Activated naive CD4-positive, alpha-beta T cell treated with Interleukin-2 at 50 U/mL for 16 hours (primary cell): ENCODE measurements around the gene ALDH4A1.
A peak's percentile ranks its signal among the peaks of the same experiment; 100 is the strongest.

ENCODE experiments used
- DNase-seq: peaks from one replicate; pipeline ENCODE4 v3.0.0-alpha.2; 2020

Gene ALDH4A1

DNA sequence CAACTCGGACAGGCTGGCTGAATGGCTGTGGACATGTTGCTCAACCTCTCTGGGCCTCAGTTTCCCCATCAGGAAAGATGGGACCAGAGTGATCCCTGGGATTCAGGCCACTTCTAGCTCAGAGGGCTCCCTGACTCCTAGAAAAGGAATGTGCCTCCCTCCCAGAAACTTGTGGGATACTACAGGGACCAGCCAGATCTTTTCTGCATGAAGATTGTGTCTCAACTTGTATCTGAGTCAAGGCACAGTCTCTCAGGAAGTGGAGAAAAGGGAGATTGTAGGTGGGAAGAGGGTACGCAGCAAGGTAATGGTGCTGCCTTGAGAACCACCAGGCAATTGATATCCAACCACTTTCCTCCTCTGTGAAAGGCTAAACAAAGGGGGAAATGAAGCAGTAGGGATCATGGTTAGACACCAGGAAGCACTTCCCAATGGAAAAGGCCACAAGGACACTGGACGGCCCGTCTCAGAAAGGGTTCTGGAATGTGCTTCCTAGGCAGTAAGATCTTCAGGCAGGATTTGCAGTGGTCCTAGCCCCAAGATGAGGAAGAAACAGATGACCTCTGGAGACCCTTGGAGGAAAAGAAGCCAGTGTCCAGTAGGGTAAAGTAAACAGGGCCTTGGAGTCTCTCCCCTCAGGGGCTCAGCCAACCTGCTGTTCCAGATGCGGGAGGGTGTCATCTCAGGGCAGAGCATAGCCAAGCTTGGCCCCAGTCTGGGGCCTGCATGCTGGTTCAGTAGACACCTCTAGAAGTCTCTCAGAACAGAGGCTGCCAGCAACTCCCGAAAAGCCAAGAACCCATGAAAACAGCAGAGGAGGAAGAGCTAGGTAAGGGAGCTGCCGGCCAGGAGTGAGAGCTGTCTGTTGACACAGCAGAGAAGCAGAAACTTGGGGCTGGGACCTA is 37.3 kb upstream of the ALDH4A1 start:
- DNase-seq: no peak

DNA sequence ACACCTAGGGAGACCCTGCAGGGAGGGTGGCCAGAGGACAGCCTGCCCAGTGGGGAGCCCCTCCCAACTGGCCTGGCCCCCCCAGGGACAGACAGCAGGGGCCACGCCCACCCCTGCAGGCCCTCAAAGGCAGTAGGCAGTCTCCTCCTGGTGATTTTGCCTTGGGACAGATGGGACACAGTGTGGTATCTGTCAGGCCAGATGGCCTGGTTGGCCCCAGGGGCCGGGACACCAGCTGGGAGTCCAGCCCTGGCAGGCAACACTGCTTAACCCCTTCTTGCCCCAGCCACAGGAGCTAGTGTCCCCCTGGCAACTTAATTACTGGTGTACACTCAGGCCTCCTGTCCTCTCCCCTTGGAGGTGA is 36.3 kb upstream of the ALDH4A1 start:
- no peak for DNase-seq

DNA sequence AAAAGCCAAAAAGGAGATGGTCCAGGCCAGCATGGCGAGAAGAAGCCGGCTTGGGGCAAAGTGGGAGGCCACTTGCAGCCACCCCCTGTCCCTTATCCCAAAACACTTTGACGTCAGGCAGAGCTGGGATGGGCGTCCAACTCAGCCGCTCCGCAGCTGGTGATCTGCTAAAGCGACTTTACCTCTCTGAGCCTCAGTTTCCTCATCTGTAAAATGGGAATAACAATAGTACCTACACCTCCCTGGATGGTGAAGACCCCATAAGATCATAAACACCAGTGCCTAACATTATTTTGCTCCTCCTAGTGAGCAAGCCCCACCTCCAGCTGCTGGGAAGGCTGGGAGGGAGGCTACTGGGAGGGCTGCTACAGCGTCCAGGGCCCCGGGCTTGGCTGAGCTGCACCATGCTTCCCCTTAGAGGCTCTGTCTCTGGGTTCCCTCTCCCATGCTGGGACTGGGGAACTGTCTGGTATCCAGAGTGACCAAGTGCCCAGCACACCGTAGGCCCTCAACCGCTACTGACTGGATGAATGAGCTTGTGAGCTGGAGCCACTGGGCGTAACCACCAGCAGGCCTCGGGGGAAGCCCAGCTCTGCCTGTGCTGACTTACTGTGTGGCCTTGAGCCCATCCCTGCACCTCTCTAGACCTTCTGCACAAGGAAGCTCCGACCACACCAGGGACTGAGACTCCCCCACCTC is 35.8 kb upstream of the ALDH4A1 start:
- DNase-seq: no peak

DNA sequence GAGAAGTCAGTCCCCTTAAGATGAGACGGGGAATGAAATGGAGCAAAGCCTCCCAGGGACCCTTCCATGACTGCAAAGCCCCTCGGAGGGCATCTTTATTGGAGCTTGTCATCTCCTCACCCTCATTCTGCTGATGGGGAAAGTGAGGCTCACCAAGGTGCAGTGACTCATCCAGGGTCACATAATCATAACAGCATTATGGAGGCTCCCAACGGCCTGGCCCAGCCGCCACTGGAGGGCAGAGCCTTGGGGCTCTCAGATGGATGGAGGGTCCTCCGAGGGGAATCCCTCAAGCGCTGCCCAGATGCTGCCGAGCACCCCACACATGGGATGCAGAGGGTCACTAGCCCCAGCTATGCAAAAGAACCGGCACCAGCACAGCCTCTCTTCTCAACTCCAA is 35.2 kb upstream of the ALDH4A1 start:
- no peak for DNase-seq

DNA sequence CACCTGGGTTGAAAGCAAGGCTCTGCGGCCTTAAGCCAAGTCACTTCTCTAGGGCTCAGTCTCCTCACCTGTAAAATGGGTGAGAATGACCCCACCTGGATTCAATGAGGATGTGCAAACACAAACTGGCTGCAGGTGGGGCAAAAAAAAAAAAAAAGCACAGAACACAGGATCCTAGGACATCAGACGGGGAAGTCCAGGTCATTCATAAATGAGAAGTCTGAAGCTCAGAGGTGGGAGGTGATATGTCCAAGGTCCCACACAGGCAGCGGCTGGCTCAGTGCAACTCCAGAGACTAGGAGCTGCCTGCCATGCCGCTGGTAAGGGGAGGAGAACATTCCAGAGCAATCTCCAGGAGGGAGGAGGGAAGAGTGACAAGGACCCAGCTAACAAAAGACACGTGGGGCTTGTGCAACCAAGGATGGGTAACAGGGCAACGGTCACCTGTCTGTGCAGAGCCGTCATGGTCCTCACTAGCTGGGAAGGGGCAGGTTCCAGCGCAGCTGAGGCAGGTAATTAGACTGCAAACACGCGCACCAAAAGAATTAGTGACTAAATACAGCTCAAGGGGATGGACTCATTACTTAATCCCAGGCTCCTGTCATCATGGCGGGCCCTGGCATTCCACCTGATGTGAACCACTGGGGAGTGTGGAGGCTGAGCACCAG is 34.6 kb upstream of the ALDH4A1 start:
- no peak for DNase-seq

DNA sequence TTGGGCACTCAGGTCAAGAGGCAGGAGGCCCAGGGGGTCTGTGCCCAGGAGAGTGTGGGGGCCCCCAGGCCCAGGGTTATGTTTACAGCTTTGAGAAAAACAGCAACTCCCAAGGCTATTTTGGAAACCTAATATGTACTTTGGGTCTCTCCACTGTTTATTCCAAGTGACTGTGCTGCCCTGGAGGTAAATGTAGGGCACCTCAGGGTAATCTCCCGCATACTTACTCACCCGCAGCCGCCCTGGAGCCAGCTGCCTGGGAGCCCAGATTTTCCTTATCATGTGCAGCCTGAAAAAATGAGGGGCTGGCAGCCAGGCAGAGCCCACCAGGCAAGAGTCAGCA is 34.1 kb upstream of the ALDH4A1 start:
- DNase-seq: no peak

DNA sequence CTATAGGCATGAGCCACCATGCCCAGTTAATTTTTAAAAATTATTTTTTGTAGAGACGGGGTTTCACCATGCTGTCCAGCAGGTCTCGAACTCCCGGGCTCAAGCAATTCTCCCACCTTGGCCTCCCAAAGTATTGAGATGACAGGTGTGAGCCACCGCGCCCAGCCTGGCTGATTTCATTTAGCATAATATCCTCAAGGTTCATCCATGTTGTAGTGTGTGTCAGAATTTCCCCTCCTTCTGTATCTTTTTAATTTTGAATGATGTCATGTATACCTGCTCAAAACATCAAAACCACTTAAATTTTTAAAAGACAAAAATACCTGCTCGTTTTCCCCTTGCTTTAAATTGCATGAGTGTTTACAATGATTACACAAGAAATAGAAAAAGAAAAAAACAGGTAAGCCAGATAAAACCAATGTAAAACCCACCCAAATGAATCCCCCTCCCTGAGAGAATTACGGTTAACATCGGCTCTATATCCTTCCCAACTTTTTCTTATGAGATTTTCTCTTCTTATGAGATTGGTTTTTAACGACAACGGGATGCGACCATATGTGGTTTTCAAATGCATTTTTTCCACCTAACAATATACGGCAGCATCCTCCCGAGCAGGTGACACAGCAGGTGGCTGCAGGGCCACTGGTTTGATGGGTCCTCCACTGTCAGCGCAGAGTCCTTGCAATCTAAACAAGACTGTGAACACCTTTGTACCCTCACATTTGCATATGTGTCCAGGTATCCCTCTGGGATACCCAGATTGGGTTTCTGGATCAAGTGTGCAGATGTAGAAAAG is 32.0 kb upstream of the ALDH4A1 start:
- no peak for DNase-seq

DNA sequence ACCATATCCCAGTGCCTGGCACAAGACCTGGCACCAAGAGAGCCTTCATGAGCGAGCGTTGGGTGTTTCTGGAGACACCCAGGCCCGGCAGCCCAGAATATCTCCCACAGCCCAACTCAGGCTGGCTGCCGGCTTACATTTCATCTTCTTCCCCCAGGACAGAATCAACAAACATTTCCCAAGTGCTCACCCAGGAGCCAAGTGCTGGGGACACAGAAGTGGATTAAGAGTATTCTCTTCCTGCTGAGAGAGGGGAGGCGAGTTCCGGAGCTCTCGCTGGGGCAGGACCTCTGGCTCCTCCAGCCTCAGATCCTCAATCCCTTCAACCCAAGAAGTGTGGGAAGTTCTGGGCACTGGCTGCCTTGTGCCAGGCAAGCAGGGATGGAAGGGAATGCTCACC is 30.5 kb upstream of the ALDH4A1 start:
- no peak for DNase-seq

DNA sequence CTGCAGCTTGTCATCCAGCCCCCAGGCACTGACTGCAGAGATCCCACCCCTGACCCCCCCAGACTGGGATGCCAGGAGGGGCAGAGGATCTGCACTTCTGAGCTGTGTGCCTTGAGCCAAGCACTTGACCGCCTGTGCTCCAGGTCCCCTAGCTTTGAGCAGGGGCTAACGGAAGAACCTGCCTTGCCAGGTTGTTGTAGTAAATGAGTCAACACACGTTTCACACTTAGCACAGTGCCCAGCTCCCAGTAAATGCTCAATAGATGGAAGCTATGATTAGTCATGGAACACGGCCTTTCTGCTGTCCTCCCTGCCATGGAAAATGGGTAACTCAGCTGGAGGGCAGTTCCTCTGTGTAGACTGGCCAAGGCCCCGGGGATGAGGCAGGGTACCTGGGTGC is 30.0 kb upstream of the ALDH4A1 start:
- DNase-seq: no peak

DNA sequence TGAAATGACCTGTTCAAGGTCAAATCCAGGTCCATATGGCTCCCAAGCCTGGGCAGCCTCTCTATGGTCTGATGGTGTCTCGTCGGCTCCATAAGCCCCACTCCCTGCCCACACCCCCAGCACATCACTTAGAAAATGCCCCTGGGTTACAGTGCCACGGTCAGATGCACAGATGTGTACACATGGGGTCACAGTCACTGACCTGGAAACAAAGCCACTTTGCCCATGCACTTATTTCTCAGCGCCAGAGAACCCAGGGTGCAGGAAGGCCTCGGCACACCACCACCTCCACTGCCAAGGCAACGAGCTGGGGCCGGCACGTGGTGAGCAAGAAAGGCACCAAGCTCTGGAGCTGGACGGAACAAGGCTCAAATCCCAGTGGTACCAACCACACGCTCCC is 29.4 kb upstream of the ALDH4A1 start:
- DNase-seq: no peak

DNA sequence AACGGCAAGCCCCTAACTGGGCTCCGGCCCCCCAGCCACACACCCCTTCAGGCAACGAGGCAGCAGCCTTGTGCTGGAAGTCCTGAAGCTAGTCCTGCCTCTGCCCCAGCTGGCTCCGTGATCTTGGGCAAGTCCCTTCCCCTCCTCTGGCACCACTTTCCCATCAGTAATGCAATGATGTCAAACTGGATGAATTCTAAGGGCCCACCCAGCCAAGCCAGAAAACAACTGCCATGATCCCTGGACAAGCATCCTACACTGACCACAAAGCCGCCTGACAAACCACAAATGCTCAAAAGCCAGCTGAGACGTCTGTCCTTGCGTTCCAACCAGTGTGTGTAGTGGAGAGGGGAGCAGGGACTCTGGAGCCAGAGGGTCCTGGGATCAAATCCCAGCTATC is 27.3 kb upstream of the ALDH4A1 start:
- DNase-seq: no peak

DNA sequence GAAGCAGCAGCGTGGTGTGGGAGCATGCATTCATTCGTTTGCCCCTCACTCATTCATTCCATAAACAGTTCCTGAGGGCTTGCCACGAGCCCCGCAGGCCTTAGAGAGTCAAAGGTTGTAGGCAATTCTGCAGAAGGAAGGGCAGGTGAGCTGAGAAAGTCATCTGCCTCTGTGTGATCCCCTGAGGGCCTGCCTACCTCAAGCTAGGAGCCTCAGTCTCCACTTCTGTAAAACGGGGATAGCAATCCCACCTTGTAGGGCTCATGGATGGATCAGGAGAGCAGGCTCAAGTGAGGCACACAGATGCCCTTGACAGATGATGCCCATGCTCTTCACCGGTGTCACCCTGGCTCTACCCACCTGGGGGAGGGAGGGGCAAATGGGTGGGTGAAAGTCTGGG is 26.6 kb upstream of the ALDH4A1 start:
- no peak for DNase-seq

DNA sequence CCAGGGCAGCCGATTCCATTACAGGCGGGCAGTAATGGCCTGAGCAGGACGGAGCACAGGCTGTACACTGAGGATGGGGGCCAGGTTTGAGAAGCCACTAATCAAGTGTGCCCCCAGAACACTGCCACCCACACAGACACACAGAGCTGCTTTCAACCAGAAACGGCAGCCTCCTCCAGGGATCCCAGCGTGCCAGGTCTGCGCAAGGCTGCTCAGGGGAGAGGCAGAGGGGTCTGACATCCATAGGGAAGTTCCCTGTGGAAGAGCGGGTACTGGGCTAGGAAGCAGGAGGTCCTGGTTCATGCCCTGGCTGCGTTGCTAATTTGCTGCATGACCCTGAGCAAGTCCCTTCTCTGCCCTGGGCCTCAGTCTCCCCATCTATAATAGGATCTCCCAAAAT is 26.1 kb upstream of the ALDH4A1 start:
- DNase-seq: no peak

DNA sequence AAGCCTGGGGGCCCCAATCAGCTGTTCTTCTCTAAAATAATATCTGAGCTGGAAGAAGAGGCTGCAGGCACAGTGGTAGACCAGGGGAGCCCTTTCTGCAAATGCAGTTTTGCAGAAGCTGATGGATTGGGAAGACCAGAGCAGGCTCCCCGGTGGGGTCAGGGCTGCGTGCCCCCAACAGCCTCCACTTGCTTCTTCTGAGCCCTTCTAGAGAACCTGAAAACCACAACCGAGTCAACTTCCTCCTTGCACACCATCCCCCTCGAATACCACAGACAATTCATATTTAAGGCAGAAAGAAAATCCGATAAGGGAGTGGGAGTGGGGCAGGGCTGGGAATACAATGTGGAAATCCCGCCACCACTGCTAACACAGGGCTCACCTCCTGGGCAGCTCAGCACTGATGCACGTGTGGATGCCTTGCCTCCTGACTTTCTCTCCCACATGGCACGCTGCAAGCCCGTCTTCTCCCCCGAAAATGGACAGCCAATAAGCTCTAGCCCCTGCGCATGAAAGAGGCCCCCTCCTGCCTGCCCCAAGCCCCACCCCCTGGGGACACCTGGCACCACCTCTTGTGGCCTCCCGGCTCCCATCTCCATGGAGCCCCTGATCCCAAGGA is 25.4 kb upstream of the ALDH4A1 start:
- peak; percentile 47 for DNase-seq

DNA sequence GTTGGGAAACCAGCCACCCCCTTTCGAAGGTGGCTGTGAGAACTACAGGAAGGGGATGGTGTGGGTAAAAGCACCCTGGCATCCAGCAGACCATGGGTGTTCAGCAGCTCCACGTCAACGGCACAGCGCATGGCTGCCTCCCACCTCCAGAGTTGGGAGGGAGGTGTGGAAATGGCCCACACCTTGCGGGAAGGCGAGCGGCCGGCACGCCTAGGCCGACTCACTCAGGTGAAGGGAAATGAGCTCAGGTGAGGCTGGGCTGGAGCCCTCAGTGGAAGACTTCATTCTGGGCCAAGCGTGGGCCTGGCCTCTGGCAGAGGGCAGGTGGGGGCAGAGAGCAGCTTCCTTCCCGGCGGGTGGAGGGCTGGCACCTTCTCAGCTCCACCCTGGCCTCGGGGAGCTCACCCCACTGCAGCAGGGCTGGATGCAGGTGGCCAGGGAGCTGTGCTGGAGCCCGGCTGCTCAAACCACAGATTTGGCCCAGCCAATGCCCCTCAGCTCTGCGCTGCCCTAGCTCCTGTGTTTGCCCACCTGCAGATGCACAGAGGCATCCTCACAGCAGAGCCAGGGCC is 24.8 kb upstream of the ALDH4A1 start:
- peak; percentile 46 for DNase-seq

DNA sequence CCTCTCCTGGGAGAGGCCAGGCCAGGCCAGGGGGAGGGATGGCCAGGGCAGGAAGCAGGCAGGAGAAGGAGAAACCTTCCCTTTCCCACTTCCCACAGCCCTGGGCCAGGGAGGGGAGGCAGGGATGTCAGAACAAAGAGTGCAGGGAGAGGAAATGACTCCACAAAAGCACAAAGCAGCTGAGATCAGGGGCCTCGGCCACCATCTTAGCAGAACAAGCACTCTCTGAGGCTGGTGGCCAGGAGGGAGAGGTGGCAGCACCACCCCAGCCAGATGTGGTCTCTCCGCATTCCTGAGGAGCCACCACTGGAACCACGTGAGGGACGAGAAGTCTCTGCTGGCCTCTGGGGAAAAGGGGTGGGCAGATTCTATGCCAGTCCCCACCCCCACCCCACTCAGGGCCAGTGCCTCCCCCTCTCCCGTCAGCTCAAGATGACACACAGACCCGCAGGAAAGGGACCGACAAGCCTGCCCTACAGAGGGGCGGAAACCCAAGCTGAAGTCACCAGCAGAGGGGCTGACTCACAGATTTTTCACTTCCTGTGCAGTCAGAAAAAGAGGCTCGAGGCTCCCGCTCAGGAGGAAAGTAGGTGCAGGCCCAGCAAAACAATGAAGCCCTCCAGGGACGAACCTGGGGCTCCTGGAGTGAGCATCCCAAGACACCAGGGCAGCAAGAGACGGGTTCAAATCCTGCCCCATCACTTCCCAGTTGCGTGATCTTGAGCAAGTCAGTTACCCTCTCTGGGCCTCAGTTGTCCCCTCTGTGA is 24.1 kb upstream of the ALDH4A1 start:
- peak; percentile 87 for DNase-seq

DNA sequence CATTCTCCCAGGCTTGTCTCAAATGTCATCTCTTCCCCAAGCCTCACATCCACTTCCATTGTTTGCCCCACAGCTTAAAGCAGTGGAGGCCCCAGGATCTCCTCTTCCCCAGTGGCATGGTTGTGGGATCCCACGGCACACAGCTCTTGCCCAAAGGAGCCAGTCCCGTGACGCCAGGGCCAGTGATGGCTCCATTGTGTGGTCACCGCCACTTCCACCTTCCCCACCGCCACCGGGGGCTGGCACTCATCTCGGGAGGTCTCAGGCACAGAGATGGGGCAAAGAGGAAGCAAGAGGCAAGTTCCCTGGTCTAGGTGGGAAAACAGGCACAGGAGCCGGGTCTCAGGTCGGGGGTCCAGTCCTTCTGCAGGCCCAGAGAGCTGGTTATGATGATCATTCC is 22.9 kb upstream of the ALDH4A1 start:
- DNase-seq: no peak

DNA sequence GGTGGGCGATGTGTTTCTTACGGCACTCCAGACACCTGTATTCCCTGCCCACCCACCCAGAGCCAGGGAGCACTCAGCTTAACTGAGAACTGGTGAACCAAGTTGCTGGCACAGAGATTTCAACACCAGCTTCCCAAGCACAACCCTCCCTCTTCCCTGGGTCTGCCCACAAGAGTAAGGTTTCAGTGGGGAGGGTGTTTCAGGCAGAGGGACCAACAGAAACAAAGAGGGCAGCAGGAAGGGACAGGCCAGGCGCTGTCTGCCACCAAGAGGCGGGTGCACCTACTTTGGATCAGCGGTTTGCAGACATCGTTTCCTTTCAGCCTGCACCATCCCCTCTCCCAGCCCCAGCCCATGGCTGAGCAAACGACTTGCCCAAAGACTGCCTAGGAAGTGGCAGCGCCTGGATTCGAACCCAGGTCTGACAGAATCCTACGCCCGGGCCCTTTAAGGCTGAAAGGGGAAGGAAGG is 21.9 kb upstream of the ALDH4A1 start:
- no peak for DNase-seq

DNA sequence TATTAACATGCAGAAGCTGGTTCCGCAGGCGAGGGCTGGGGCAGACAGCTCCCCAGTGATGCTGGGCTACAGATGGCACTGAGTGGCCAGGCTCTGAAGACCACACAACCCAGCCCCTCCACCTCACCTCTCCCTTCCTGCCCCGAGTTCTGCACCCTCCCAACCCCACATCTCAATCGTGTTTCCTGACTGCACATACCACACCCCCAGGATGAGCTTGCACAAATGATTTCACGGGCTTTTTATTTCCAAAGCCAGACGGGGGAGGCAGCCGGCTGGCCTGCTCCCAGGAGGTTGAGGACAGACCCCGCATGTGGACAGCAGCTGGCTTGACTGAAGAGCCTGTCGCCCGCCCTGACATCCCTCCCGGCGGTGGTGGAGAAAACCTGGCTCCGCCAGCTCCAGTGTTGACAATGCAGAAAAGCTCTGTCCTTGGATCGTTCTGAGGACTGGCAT is 21.4 kb upstream of the ALDH4A1 start:
- DNase-seq: no peak

DNA sequence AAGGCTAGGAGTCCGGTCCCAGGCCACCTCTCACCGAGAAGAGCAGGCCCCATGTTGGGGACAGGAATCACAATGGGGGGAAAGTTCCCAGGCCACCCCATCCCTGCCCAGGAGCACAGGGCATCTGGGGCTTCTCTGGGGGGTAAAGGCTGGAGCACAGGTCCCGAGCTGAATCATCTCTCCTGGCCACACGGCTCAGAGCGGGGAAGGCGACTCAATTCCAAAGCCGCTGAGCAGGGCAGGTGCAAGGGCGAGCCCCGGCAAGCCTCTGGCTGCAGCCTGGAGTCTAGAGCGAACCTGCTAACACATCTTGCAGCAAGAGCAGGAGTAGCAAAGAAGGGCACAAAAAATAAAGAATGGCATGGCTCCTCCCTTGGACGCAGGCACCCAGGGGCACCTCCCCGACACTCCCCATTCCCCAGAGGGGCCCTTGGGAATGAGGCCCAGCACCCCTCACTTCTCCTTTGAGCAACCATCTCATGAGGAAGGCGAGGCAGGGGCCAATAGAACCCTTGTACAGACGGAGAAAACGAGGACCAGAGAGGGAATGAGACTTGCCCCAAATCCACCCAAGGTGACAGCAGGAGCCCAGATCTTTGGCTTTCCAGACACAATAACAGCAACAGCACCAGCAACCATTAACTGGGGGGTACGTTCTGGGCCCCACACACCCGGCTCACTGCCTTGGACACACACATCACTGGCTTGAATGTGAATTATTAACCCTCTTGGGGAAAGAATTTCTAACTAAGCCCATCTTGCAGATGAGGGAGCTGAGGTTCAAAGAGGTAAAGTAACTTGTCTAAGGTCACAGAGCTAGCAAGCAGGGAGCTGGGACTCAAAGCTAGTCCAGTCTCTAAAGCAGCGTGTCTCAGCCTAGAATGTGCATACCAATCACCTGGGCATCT is 20.7 kb upstream of the ALDH4A1 start:
- no peak for DNase-seq
